WTC11 (cell line): ENCODE results near the gene DYSF.

Experiments
- CREB1 ChIP-seq: sonication (generic); formaldehyde crosslinking; IDR thresholded peaks from 2 replicates; pipeline ENCODE4 v1.8.0; 2023; ENCODE audit warnings: mild to moderate bottlenecking, missing genetic modification reagents
- CTCF ChIP-seq: fragments of 200-600 bp; IDR thresholded peaks from 2 replicates; pipeline ENCODE4 v1.8.0; 2022; ENCODE audit warnings: antibody characterized with exemption
- FOXP1 ChIP-seq: sonication (generic); formaldehyde crosslinking; IDR thresholded peaks from 2 replicates; pipeline ENCODE4 v1.8.0; 2022; ENCODE audit warnings: missing genetic modification reagents, mild to moderate bottlenecking, moderate library complexity, borderline replicate concordance
- JUN ChIP-seq: sonication (generic); formaldehyde crosslinking; IDR thresholded peaks from 2 replicates; pipeline ENCODE4 v1.8.0; 2023; ENCODE audit warnings: mild to moderate bottlenecking, missing genetic modification reagents
- PRDM15 ChIP-seq: sonication (generic); formaldehyde crosslinking; IDR thresholded peaks from 2 replicates; pipeline ENCODE4 v1.8.0; 2022; ENCODE audit warnings: missing genetic modification reagents
- PREB ChIP-seq: sonication (generic); formaldehyde crosslinking; IDR thresholded peaks from 2 replicates; pipeline ENCODE4 v1.8.1; 2022; ENCODE audit warnings: mild to moderate bottlenecking, missing genetic modification reagents, moderate library complexity, borderline replicate concordance
- USF2 ChIP-seq: sonication (generic); formaldehyde crosslinking; IDR thresholded peaks from 2 replicates; pipeline ENCODE4 v1.8.1; 2023; ENCODE audit warnings: mild to moderate bottlenecking, missing genetic modification reagents, moderate library complexity

- no peak for TF ChIP-seq FOXP1
- no peak for TF ChIP-seq PREB (CRISPR knock-in tag)
- TF ChIP-seq JUN (CRISPR knock-in tag) = no peak
- no peak for TF ChIP-seq CREB1 (CRISPR knock-in tag)
- TF ChIP-seq PRDM15 = no peak
- TF ChIP-seq CTCF = no peak
- no peak for TF ChIP-seq USF2 (CRISPR knock-in tag)
Measured at GRCh38 chr2:71711133-71711855, 257.9 kb downstream of the DYSF start.
